ENCODE measurements around the gene TCP1.
"Not testable (repeated sequence)": the region's sequence is repeated elsewhere in the genome, so short reads cannot be mapped to it uniquely, and the experiment has no call there.

TCP1 gene

GRCh38 chr6:159777240-159777904, 12.0 kb downstream of the TCP1 start:
- DNase-seq (ENCODE audit: low spot score): no peak

- no peak for DNase-seq (ENCODE audit: low spot score)
Observed at GRCh38 chr6:159772196-159772595, 17.2 kb downstream of the TCP1 start.

- DNase-seq (ENCODE audit: low spot score): no peak
Observed at GRCh38 chr6:159769470-159769869, 19.9 kb downstream of the TCP1 start.

- no peak for DNase-seq (ENCODE audit: low spot score)
Observed at GRCh38 chr6:159766906-159767305, 22.5 kb downstream of the TCP1 start.

- peak; percentile 40 for DNase-seq (ENCODE audit: low spot score)
Observed at GRCh38 chr6:159762681-159763293, 26.6 kb downstream of the TCP1 start.

- DNase-seq (ENCODE audit: low spot score): peak; percentile 99
Observed at GRCh38 chr6:159761873-159762680, 27.3 kb downstream of the TCP1 start, which contains the start of gene ACAT2. Gene ACAT2, plus strand, starts transcription at chr6:159762045. Its CDS starts 43 bp downstream, at chr6:159762088.

- peak; percentile 22 for DNase-seq (ENCODE audit: low spot score)
Observed at GRCh38 chr6:159761129-159761872, 28.1 kb downstream of the TCP1 start.

- DNase-seq (ENCODE audit: low spot score): no peak
Observed at GRCh38 chr6:159760602-159761057, 28.8 kb downstream of the TCP1 start.

- DNase-seq (ENCODE audit: low spot score): no peak
Observed at GRCh38 chr6:159759645-159760044, 29.8 kb downstream of the TCP1 start.

GRCh38 chr6:159758031-159759001, 31.1 kb downstream of the TCP1 start:
- no peak for DNase-seq (ENCODE audit: low spot score)

GRCh38 chr6:159756508-159756907, 32.9 kb downstream of the TCP1 start:
- no peak for DNase-seq (ENCODE audit: low spot score)

- peak; percentile 35 for DNase-seq (ENCODE audit: low spot score)
Observed at GRCh38 chr6:159754959-159755914, 34.2 kb downstream of the TCP1 start.

- no peak for DNase-seq (ENCODE audit: low spot score)
Observed at GRCh38 chr6:159754401-159754800, 35.0 kb downstream of the TCP1 start.

- DNase-seq (ENCODE audit: low spot score): no peak
Observed at GRCh38 chr6:159753081-159753872, 36.1 kb downstream of the TCP1 start.

- DNase-seq (ENCODE audit: low spot score): no peak
Observed at GRCh38 chr6:159751448-159751847, 38.0 kb downstream of the TCP1 start.

- DNase-seq (ENCODE audit: low spot score): not testable (repeated sequence)
Observed at GRCh38 chr6:159748127-159748526, 41.3 kb downstream of the TCP1 start.

GRCh38 chr6:159746759-159747158, 42.6 kb downstream of the TCP1 start:
- no peak for DNase-seq (ENCODE audit: low spot score)

- no peak for DNase-seq (ENCODE audit: low spot score)
Observed at GRCh38 chr6:159745081-159745480, 44.3 kb downstream of the TCP1 start.

GRCh38 chr6:159742165-159742564, 47.2 kb downstream of the TCP1 start:
- DNase-seq (ENCODE audit: low spot score): no peak
